Gastrocnemius medialis (tissue), 4 donors: Measurements from ENCODE around the gene RAB6B.

Experiments
- CTCF ChIP-seq, 5 experiments: fragments of 450-650 bp in 3 of 5; fragments of 200-600 bp in 2 of 5; sonication (generic) in 2 of 5; IDR thresholded peaks in 4 of 5; conservative IDR thresholded peaks in 1 of 5; 1 replicate in 4 of 5; 2 replicates in 1 of 5; pipeline ENCODE4 v1.5.1; 2016 to 2019; ENCODE audit warnings: antibody characterized with exemption in 5 of 5, mild to moderate bottlenecking in 3 of 5, moderate library complexity in 3 of 5
- POLR2A ChIP-seq, 2 donors: fragments of 450-650 bp; IDR thresholded peaks; one replicate each; pipeline ENCODE4 v1.6.1; 2017; ENCODE audit warnings: antibody characterized with exemption in 2 of 2, mild to moderate bottlenecking in 2 of 2, moderate library complexity in 2 of 2

- TF ChIP-seq CTCF (IDR thresholded peaks at IDR 0.05 in 4 of 5, conservative IDR thresholded peaks at IDR 0.05 in 1 of 5) (no peak), POLR2A (IDR thresholded peaks at IDR 0.05) (no peak)
Observed at GRCh38 chr3:133891662-133892378, 3.9 kb downstream of the RAB6B start.
